HepG2 (cell line): ENCODE data around the gene TRMU. TPM values are rescaled to one million over a fixed set of nuclear protein-coding genes. Genes with fewer than 3 reads are reported as not detected.
A peak's percentile ranks its signal among the peaks of the same experiment; 100 is the strongest.

ENCODE experiments used
- ARNT2 ChIP-seq: sonication (generic); formaldehyde crosslinking; IDR thresholded peaks from 2 replicates; pipeline ENCODE4 v1.8.0; 2022; ENCODE audit warnings: mild to moderate bottlenecking, low read depth, missing genetic modification reagents, moderate library complexity
- GABPA ChIP-seq, 2 experiments: IDR thresholded peaks; 2 replicates each; pipeline ENCODE4 v1.6.1; 2011 to 2016; ENCODE audit warnings: low read depth in 2 of 2, low read length in 1 of 2, missing biosample characterization in 1 of 2, missing genetic modification characterization in 1 of 2
- HNRNPK ChIP-seq: fragments of 200-400 bp; formaldehyde crosslinking; IDR thresholded peaks from 2 replicates; pipeline ENCODE4 v1.6.1; 2018; ENCODE audit warnings: low read length, low read depth, moderate library complexity, mild to moderate bottlenecking; ENCODE audit not compliant: poor library complexity, severe bottlenecking
- MED1 ChIP-seq: sonication (generic); formaldehyde crosslinking; IDR thresholded peaks from 2 replicates; pipeline ENCODE4 v1.4.0; 2020; ENCODE audit warnings: missing genetic modification reagents
- MED8 ChIP-seq: sonication (generic); formaldehyde crosslinking; IDR thresholded peaks from 2 replicates; pipeline ENCODE4 v1.8.1; 2023; ENCODE audit warnings: mild to moderate bottlenecking, missing genetic modification reagents; ENCODE audit not compliant: insufficient replicate concordance
- MXD4 ChIP-seq: IDR thresholded peaks from 2 replicates; pipeline ENCODE4 v1.6.1; 2016; ENCODE audit warnings: mild to moderate bottlenecking, missing biosample characterization, missing genetic modification reagents
- SALL1 ChIP-seq: sonication (generic); formaldehyde crosslinking; IDR thresholded peaks from 2 replicates; pipeline ENCODE4 v1.8.0; 2022; ENCODE audit warnings: mild to moderate bottlenecking, missing genetic modification reagents
- XBP1 ChIP-seq: sonication (generic); formaldehyde crosslinking; IDR thresholded peaks from 2 replicates; pipeline ENCODE4 v1.5.0; 2020; ENCODE audit warnings: missing genetic modification reagents
- ZBTB7B ChIP-seq: sonication (generic); formaldehyde crosslinking; IDR thresholded peaks from 2 replicates; pipeline ENCODE4 v1.4.0; 2020; ENCODE audit warnings: missing genetic modification reagents
- ZNF468 ChIP-seq: sonication (generic); formaldehyde crosslinking; IDR thresholded peaks from 2 replicates; pipeline ENCODE4 v1.8.0; 2022; ENCODE audit warnings: mild to moderate bottlenecking, moderate library complexity, missing genetic modification reagents
- ZNF878 ChIP-seq: sonication (generic); formaldehyde crosslinking; IDR thresholded peaks from 2 replicates; pipeline ENCODE4 v1.8.1; 2023; ENCODE audit warnings: mild to moderate bottlenecking, missing genetic modification reagents, moderate library complexity
- polyA plus RNA-seq, 8 experiments: library from polyadenylated mRNA; depleted of rRNA in 3 of 8; stranded (reverse) in 7 of 8; unstranded in 1 of 8; fragments of >200 nt; fragmentation: Illumina TruSeq in 4 of 8; extraction: Trizol in 4 of 8; gene quantifications; 2 replicates each; pipeline versions ENCODE4 v1.2.1 to v1.2.3, GENCODE V29; 2011 to 2016; ENCODE audit warnings: low read depth in 4 of 8, missing spikeins in 1 of 8, mixed read lengths in 1 of 8; ENCODE audit not compliant: insufficient read depth in 1 of 8
- total RNA-seq, 5 experiments: library from RNA; depleted of rRNA; stranded (reverse); fragments of >200 nt; fragmentation: Illumina TruSeq; extraction: Trizol; gene quantifications; 2 replicates each; pipeline ENCODE4 v1.2.3, GENCODE V29; 2016; ENCODE audit warnings: low read depth in 1 of 5
- TF ChIP-seq, protein P1 (sequence below): fragments of 450-650 bp; IDR thresholded peaks from 2 replicates; pipeline ENCODE4 v1.6.1; 2016
- TF ChIP-seq, protein P2 (sequence below): sonication (generic); formaldehyde crosslinking; IDR thresholded peaks from 2 replicates; pipeline ENCODE4 v1.5.0; 2020; ENCODE audit warnings: mild to moderate bottlenecking, missing genetic modification reagents, borderline replicate concordance
- TF ChIP-seq, protein P3 (sequence below): sonication (generic); formaldehyde crosslinking; IDR thresholded peaks from 2 replicates; pipeline ENCODE4 v1.5.0; 2020; ENCODE audit warnings: mild to moderate bottlenecking, missing genetic modification reagents
- TF ChIP-seq, protein P4 (sequence below): sonication (generic); formaldehyde crosslinking; IDR thresholded peaks from 2 replicates; pipeline ENCODE4 v1.8.0; 2022; ENCODE audit warnings: mild to moderate bottlenecking, missing genetic modification reagents
- TF ChIP-seq, protein P5 (sequence below): sonication (generic); formaldehyde crosslinking; IDR thresholded peaks from 2 replicates; pipeline ENCODE4 v1.5.1; 2020; ENCODE audit warnings: missing genetic modification reagents, mild to moderate bottlenecking, borderline replicate concordance

TRMU gene
- total and polyA plus RNA-seq, 2 of the 13 experiments (the other 11 are each of a cell fraction or from before 2014, with no cell fraction given): 31.0 to 50.2 TPM

DNA sequence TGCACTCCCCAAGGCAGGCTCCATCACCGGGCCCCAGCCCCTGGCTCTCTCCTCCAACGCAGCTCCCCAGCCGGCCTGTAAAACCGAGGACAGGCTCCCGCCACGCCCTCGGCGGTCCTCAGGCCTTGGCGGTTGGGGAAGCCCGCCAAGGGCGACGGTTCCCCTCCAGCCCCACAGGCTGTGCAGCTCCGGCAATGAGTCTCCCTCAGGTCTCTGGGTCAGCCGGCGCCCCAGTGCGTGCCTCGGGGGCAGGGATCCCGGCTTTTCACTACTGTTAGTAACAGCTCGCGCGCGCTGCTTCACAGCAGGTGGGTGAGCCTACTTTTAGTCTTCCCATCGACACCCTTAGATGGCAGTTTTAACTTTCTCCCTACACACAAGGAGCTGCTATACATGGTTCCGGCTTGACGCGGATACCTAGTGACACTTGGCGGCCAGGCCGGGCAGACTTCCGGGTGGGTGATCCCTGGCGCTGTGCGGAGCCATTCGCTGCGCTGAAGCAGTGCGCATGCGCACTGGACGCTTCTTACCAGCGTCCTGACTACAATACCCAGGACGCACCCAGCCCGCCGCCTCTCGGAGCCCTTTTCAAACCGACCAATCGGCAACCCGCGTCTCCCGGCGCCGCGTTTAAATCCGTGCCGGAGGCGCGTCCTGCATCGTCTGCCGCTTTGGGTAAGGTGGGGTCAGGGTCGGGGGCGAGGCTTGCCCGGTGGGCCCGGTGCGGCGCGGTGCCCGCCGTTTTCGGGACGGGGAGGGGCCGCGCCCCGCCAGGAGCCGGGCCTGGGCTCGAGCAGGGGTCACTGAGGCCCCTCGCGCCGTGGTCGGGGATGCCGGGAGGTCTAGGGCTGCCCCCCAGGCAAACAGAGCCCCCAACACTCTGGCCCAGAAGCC is 39.0 kb upstream of the TRMU start, which contains the start of gene GTSE1 (continued):
- TF ChIP-seq ZBTB7B (peak; percentile 36; the same call in 1 of the 2 replicates), XBP1 (CRISPR knock-in tag) (no peak), ZNF468 (peak; percentile 98; the same call in 1 of the 2 replicates), SALL1 (peak; percentile 86), ZNF878 (CRISPR knock-in tag) (peak; percentile 100), MED1 (peak; percentile 43), ARNT2 (CRISPR knock-in tag) (peak; percentile 100), MXD4 (peak; percentile 70; the same call in 1 of the 2 replicates), MED8 (CRISPR knock-in tag) (peak; percentile 32), GABPA (IDR thresholded peaks at IDR 0.05; ENCODE audit: low read depth, low read length) (peak; percentile 51), GABPA (CRISPR knock-in tag; IDR thresholded peaks at IDR 0.05; ENCODE audit: low read depth) (peak; percentile 85), HNRNPK (no peak)
- TF ChIP-seq, protein P1, sequence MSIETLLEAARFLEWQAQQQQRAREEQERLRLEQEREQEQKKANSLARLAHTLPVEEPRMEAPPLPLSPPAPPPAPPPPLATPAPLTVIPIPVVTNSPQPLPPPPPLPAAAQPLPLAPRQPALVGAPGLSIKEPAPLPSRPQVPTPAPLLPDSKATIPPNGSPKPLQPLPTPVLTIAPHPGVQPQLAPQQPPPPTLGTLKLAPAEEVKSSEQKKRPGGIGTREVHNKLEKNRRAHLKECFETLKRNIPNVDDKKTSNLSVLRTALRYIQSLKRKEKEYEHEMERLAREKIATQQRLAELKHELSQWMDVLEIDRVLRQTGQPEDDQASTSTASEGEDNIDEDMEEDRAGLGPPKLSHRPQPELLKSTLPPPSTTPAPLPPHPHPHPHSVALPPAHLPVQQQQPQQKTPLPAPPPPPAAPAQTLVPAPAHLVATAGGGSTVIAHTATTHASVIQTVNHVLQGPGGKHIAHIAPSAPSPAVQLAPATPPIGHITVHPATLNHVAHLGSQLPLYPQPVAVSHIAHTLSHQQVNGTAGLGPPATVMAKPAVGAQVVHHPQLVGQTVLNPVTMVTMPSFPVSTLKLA: peak; percentile 34; the same call in 1 of the 2 replicates
- TF ChIP-seq, protein P2, sequence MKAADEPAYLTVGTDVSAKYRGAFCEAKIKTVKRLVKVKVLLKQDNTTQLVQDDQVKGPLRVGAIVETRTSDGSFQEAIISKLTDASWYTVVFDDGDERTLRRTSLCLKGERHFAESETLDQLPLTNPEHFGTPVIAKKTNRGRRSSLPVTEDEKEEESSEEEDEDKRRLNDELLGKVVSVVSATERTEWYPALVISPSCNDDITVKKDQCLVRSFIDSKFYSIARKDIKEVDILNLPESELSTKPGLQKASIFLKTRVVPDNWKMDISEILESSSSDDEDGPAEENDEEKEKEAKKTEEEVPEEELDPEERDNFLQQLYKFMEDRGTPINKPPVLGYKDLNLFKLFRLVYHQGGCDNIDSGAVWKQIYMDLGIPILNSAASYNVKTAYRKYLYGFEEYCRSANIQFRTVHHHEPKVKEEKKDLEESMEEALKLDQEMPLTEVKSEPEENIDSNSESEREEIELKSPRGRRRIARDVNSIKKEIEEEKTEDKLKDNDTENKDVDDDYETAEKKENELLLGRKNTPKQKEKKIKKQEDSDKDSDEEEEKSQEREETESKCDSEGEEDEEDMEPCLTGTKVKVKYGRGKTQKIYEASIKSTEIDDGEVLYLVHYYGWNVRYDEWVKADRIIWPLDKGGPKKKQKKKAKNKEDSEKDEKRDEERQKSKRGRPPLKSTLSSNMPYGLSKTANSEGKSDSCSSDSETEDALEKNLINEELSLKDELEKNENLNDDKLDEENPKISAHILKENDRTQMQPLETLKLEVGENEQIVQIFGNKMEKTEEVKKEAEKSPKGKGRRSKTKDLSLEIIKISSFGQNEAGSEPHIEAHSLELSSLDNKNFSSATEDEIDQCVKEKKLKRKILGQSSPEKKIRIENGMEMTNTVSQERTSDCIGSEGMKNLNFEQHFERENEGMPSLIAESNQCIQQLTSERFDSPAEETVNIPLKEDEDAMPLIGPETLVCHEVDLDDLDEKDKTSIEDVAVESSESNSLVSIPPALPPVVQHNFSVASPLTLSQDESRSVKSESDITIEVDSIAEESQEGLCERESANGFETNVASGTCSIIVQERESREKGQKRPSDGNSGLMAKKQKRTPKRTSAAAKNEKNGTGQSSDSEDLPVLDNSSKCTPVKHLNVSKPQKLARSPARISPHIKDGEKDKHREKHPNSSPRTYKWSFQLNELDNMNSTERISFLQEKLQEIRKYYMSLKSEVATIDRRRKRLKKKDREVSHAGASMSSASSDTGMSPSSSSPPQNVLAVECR (CRISPR knock-in tag): peak; percentile 100
- TF ChIP-seq, protein P3, sequence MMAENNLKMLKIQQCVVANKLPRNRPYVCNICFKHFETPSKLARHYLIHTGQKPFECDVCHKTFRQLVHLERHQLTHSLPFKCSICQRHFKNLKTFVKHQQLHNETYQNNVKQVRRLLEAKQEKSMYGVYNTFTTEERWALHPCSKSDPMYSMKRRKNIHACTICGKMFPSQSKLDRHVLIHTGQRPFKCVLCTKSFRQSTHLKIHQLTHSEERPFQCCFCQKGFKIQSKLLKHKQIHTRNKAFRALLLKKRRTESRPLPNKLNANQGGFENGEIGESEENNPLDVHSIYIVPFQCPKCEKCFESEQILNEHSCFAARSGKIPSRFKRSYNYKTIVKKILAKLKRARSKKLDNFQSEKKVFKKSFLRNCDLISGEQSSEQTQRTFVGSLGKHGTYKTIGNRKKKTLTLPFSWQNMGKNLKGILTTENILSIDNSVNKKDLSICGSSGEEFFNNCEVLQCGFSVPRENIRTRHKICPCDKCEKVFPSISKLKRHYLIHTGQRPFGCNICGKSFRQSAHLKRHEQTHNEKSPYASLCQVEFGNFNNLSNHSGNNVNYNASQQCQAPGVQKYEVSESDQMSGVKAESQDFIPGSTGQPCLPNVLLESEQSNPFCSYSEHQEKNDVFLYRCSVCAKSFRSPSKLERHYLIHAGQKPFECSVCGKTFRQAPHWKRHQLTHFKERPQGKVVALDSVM (CRISPR knock-in tag): no peak
- TF ChIP-seq, protein P4, sequence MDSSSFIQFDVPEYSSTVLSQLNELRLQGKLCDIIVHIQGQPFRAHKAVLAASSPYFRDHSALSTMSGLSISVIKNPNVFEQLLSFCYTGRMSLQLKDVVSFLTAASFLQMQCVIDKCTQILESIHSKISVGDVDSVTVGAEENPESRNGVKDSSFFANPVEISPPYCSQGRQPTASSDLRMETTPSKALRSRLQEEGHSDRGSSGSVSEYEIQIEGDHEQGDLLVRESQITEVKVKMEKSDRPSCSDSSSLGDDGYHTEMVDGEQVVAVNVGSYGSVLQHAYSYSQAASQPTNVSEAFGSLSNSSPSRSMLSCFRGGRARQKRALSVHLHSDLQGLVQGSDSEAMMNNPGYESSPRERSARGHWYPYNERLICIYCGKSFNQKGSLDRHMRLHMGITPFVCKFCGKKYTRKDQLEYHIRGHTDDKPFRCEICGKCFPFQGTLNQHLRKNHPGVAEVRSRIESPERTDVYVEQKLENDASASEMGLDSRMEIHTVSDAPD (CRISPR knock-in tag): peak; percentile 61; the same call in 1 of the 2 replicates
- TF ChIP-seq, protein P5, sequence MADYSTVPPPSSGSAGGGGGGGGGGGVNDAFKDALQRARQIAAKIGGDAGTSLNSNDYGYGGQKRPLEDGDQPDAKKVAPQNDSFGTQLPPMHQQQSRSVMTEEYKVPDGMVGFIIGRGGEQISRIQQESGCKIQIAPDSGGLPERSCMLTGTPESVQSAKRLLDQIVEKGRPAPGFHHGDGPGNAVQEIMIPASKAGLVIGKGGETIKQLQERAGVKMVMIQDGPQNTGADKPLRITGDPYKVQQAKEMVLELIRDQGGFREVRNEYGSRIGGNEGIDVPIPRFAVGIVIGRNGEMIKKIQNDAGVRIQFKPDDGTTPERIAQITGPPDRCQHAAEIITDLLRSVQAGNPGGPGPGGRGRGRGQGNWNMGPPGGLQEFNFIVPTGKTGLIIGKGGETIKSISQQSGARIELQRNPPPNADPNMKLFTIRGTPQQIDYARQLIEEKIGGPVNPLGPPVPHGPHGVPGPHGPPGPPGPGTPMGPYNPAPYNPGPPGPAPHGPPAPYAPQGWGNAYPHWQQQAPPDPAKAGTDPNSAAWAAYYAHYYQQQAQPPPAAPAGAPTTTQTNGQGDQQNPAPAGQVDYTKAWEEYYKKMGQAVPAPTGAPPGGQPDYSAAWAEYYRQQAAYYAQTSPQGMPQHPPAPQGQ (CRISPR knock-in tag): 0 out of 2 replicates have a peak, but pooled peaks have one; percentile 26
